ENCODE measurements around the gene ODF4.

GRCh38 chr17:8322061-8322460 is 17.6 kb upstream of the ODF4 start:
- TF ChIP-seq CTCF (IDR thresholded peaks at IDR 0.05), result no peak
- TF ChIP-seq POLR2A (IDR thresholded peaks at IDR 0.05), result no peak
- no peak for TF ChIP-seq EP300 (IDR thresholded peaks at IDR 0.05)
